NCI-H1930 (cell line): Measurements from ENCODE around the gene FMC1.
"Not testable (repeated sequence)": the region's sequence is repeated elsewhere in the genome, so short reads cannot be mapped to it uniquely, and the experiment has no call there.

Source experiments
- DNase-seq, 2 experiments: peaks; one replicate each; lab custom pipeline; 2025; lab: John Stamatoyannopoulos, UW

The FMC1 gene

GRCh38 chr7:139340037-139340807 lies 915 bp upstream of the FMC1 start:
- peak; percentile 100 for DNase-seq

DNA sequence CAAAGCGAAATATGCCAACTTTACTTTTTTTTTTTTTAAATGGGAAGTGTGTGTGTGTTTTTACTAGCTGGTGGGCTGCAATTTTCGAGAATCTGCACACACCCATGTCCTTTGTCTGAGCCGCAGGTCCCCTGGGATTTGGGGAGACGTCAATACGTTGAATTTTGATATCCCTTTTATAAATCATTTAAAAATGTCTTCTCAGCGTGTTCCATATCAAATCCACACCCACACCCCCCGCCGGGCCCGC lies 404 bp upstream of the FMC1 start:
- peak; percentile 76 to 79 for DNase-seq

DNA sequence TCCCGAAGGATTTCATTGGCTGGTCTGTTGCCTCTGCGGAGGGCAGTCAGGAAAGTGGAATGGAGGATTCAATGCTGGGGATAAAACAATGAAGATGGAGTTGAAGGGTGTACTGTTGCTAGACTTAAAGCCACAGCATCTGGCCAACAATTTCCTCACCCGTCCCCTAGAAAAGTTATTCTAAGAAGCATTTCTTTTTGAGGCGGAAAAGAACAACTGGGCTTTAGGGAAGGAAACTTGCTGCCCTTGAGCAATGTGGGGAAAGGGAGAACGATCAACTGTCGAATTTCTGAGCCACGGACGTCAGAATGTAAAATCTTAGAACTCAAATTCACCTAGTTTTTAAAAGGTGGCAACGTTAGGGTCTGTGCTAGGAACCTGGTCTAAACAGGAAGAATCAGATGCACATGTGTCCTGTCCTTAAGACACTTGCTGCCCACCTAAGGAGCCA lies 664 bp downstream of the FMC1 start:
- DNase-seq: no peak

DNA sequence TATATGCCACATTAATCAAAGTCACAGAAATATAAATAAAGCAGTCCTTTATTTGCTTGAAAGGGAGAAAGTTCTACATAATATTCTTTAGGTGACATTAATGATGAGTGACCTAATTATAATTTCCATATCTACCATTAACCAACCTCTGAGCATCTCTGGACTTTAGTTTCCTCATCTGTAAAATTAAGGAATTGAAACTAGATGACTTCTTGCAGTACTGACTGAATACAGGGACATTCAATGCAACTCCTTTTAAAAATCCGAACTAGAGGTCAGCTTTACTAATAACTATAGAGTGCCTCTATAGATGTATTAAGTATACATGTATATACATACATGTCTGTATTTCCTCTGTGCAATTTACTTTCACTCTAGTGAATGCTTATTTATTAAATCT lies 3.9 kb downstream of the FMC1 start:
- no peak for DNase-seq

GRCh38 chr7:139351027-139351426 lies 9.9 kb downstream of the FMC1 start:
- no peak for DNase-seq

GRCh38 chr7:139354729-139355128 lies 13.6 kb downstream of the FMC1 start:
- DNase-seq: no peak

GRCh38 chr7:139355320-139355719 lies 14.2 kb downstream of the FMC1 start:
- no peak for DNase-seq

DNA sequence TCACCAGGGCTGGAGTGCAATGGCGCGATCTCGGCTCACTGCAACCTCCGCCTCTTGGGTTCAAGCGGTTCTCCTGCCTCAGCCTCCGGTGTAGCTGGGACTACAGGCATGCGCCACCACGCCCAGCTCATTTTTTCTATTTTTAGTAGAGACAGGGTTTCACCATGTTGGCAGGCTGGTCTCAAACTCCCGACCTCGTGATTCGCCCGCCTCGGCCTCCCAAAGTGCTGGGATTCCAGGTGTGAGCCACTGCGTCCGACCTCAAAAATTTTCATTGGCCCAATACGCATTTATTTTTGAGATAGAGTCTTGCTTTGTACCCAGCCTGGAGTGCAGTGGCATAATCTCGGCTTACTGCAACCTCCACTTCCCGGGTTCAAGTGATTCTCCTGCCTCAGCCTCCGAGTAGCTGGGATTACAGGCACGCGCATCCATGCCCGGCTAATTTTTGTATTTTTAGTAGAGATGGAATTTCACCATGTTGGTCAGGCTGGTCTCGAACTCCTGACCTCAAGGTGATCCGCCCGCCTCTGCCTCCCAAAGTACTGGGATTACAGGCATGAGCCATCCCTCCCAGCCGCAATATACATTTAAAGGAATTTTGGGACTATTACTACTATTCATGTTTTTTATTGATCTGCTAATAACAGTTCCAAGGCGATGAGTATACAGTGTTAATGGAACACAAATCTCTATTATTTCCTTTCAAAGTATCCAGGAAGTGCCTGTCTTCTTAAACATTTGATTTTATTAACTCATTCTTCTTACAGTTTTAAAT lies 16.8 kb downstream of the FMC1 start:
- not testable (repeated sequence) for DNase-seq

- DNase-seq: peak; percentile 42 to 51
These were observed 17.6 kb downstream of the FMC1 start for GRCh38 chr7:139358541-139359365.

GRCh38 chr7:139359366-139360209 lies 18.5 kb downstream of the FMC1 start, which contains the start of gene LUC7L2:
TSS of gene LUC7L2 (plus strand) at chr7:139359894. CDS start at chr7:139360262, 368 bp downstream.
- DNase-seq: peak; percentile 99 to 100

- DNase-seq: peak; percentile 93 to 95
These were observed 19.2 kb downstream of the FMC1 start for GRCh38 chr7:139360210-139360947.

DNA sequence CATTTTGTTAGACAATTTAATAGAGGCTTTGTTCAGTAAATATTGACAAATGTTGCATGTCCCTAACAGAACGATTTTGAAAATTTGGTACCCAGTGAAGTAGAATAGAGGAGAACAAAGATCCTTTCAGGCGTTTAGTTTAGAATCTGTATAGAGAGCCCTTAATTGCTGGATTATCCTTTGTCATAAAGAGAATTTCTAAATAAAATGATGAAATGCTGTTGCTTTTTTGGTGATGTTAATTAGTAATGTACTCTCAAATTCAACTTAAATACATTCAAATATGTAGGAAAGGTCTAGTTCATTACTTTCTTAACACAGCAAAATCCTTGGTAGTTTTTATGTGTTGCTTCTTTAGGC lies 19.8 kb downstream of the FMC1 start:
- DNase-seq: no peak

GRCh38 chr7:139361523-139361922 lies 20.4 kb downstream of the FMC1 start:
- no peak for DNase-seq

GRCh38 chr7:139362302-139362701 lies 21.2 kb downstream of the FMC1 start:
- no peak for DNase-seq

- no peak for DNase-seq
These were observed 21.8 kb downstream of the FMC1 start for GRCh38 chr7:139362981-139363380.

GRCh38 chr7:139365336-139365735 lies 24.2 kb downstream of the FMC1 start:
- no peak for DNase-seq

GRCh38 chr7:139366400-139366799 lies 25.3 kb downstream of the FMC1 start:
- no peak for DNase-seq

DNA sequence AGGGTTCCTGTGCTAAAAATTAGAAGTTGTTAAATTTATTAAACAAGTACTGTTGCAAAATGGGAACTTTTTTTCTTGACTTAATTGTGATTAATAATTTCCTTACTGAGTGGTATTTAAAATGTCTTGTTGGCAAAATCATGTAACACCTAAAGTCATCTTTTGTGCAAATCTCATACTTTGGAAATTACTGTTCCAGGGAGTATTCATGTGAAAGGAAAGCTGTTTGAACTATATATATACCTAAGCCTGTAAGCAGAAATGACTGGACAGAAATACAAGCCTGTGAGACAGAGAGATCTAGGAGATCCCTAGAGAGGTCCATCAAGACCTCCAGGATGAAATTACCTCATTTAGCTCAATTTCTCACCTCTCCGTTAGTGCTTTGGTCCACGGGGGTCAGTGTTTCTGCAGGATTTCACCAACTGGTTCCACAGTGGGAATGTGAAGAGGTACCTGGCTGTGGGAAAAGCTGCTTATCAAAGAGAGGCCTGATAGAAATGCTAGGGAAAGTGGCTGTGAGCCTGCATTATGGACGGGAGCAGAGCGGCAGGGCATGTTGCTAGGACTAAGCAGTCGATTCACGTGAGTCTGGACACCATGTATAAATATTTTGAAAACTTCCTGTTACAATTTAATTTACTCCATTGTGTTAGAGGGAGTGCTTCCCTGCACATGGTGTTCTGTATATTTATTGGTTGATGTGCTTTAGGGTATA lies 26.5 kb downstream of the FMC1 start:
- no peak for DNase-seq

- no peak for DNase-seq
These were observed 29.3 kb downstream of the FMC1 start for GRCh38 chr7:139370301-139370942.

GRCh38 chr7:139370943-139371313 lies 29.8 kb downstream of the FMC1 start:
- DNase-seq: no peak
